H9 (cell line): ENCODE measurements around the gene DNAJC1. TPM values are rescaled to one million over a fixed set of nuclear protein-coding genes. Genes with fewer than 3 reads are reported as not detected.

Source experiments
- DNase-seq: peaks from one replicate; pipeline ENCODE4 v3.0.0-alpha.2; 2017
- H2AFZ ChIP-seq: one replicate; pipeline ENCODE4 v1.6.1; 2013; ENCODE audit warnings: mild to moderate bottlenecking, low read length, control low read depth, moderate library complexity
- H2AK5ac ChIP-seq: 2 replicates; pipeline ENCODE4 v1.6.1; 2013; ENCODE audit warnings: low read length, control low read depth, mixed read lengths; ENCODE audit not compliant: insufficient read length
- H2BK120ac ChIP-seq: one replicate; pipeline ENCODE4 v1.6.1; 2013; ENCODE audit warnings: low read depth, mild to moderate bottlenecking, low read length, control low read depth, inconsistent platforms; ENCODE audit not compliant: poor library complexity, severe bottlenecking
- H2BK12ac ChIP-seq: 2 replicates; pipeline ENCODE4 v1.6.1; 2013; ENCODE audit warnings: low read length, control low read depth, mixed read lengths, low read depth; ENCODE audit not compliant: insufficient read length
- H2BK15ac ChIP-seq: 2 replicates; pipeline ENCODE4 v1.6.1; 2013; ENCODE audit warnings: low read depth, low read length, control low read depth
- H2BK20ac ChIP-seq: one replicate; pipeline ENCODE4 v1.6.1; 2013; ENCODE audit warnings: low read depth, mild to moderate bottlenecking, low read length, control low read depth, inconsistent platforms; ENCODE audit not compliant: poor library complexity, severe bottlenecking
- H2BK5ac ChIP-seq: 2 replicates; pipeline ENCODE4 v1.6.1; 2013; ENCODE audit warnings: low read length, control low read depth, mixed read lengths; ENCODE audit not compliant: insufficient read length
- H3K14ac ChIP-seq: 2 replicates; pipeline ENCODE4 v1.6.1; 2013; ENCODE audit warnings: low read length, control low read depth; ENCODE audit not compliant: insufficient read depth
- H3K18ac ChIP-seq: 2 replicates; pipeline ENCODE4 v1.6.1; 2013; ENCODE audit warnings: low read depth, mild to moderate bottlenecking, mixed read lengths, low read length, control low read depth; ENCODE audit not compliant: insufficient read length
- H3K23ac ChIP-seq: 2 replicates; pipeline ENCODE4 v1.6.1; 2013; ENCODE audit warnings: low read length, control low read depth, mixed read lengths, low read depth; ENCODE audit not compliant: insufficient read length
- H3K23me2 ChIP-seq: 2 replicates; pipeline ENCODE4 v1.6.1; 2013; ENCODE audit warnings: low read depth, mild to moderate bottlenecking, mixed read lengths, low read length, control low read depth; ENCODE audit not compliant: insufficient read length, poor library complexity, severe bottlenecking
- H3K27ac ChIP-seq: 2 replicates; pipeline ENCODE4 v1.5.1; 2013; ENCODE audit warnings: low read length, control low read depth, mixed read lengths, low read depth; ENCODE audit not compliant: insufficient read length
- H3K27me3 ChIP-seq: 2 replicates; pipeline ENCODE4 v1.6.1; 2013; ENCODE audit warnings: low read length, control low read depth, inconsistent platforms; ENCODE audit not compliant: insufficient read depth
- H3K4ac ChIP-seq: 2 replicates; pipeline ENCODE4 v1.6.1; 2013; ENCODE audit warnings: low read depth, mild to moderate bottlenecking, control low read depth, inconsistent platforms, low read length, moderate library complexity
- H3K4me1 ChIP-seq: 2 replicates; pipeline ENCODE4 v1.6.1; 2013; ENCODE audit warnings: low read length, control low read depth, inconsistent platforms; ENCODE audit not compliant: insufficient read depth
- H3K4me2 ChIP-seq: 2 replicates; pipeline ENCODE4 v1.6.1; 2013; ENCODE audit warnings: low read length, control low read depth, mixed read lengths; ENCODE audit not compliant: insufficient read length, insufficient read depth
- H3K56ac ChIP-seq: 2 replicates; pipeline ENCODE4 v1.6.1; 2013; ENCODE audit warnings: low read depth, mild to moderate bottlenecking, mixed read lengths, low read length, control low read depth; ENCODE audit not compliant: insufficient read length
- H3K79me1 ChIP-seq: 2 replicates; pipeline ENCODE4 v1.6.1; 2013; ENCODE audit warnings: low read depth, mild to moderate bottlenecking, moderate library complexity, low read length, control low read depth, inconsistent platforms; ENCODE audit not compliant: insufficient read depth, poor library complexity, severe bottlenecking
- H3K79me2 ChIP-seq: 2 replicates; pipeline ENCODE4 v1.6.1; 2013; ENCODE audit warnings: low read length, control low read depth, inconsistent platforms; ENCODE audit not compliant: insufficient read depth
- H3K9ac ChIP-seq: 2 replicates; pipeline ENCODE4 v1.6.1; 2013; ENCODE audit warnings: low read length, control low read depth, mixed read lengths; ENCODE audit not compliant: insufficient read length; ENCODE audit errors: extremely low read depth
- H3K9me3 ChIP-seq: one replicate; pipeline ENCODE4 v1.6.1; 2013; ENCODE audit warnings: low read depth, low read length, inconsistent platforms; ENCODE audit not compliant: control insufficient read depth
- H3T11ph ChIP-seq: one replicate; pipeline ENCODE4 v1.6.1; 2013; ENCODE audit warnings: mild to moderate bottlenecking, low read length, control low read depth, inconsistent platforms
- H4K20me1 ChIP-seq: one replicate; pipeline ENCODE4 v1.6.1; 2013; ENCODE audit not compliant: control insufficient read depth, insufficient read length, insufficient read depth
- H4K5ac ChIP-seq: 2 replicates; pipeline ENCODE4 v1.6.1; 2013; ENCODE audit warnings: low read depth, mild to moderate bottlenecking, mixed read lengths, low read length, control low read depth; ENCODE audit not compliant: insufficient read length
- H4K8ac ChIP-seq: replicated peaks from 2 replicates; pipeline ENCODE4 v1.6.1; 2013; ENCODE audit warnings: low read length, control low read depth, mixed read lengths, low read depth; ENCODE audit not compliant: insufficient read length
- H4K91ac ChIP-seq: 2 replicates; pipeline ENCODE4 v1.6.1; 2013; ENCODE audit warnings: low read depth, mild to moderate bottlenecking, moderate library complexity, mixed read lengths, low read length, control low read depth; ENCODE audit not compliant: insufficient read length
- H3K27ac Mint-ChIP-seq, 3 experiments: 2 replicates in 2 of 3; 3 replicates in 1 of 3; pipeline ENCODE4 v1.8.0; 2020 to 2021; ENCODE audit warnings: mixed read lengths in 3 of 3, mild to moderate bottlenecking in 1 of 3, moderate library complexity in 1 of 3
- H3K27me3 Mint-ChIP-seq: 2 replicates; pipeline ENCODE4 v1.8.0; 2021; ENCODE audit warnings: low read depth, mild to moderate bottlenecking, moderate library complexity, mixed read lengths
- H3K36me3 Mint-ChIP-seq, 3 experiments: 2 replicates in 2 of 3; 3 replicates in 1 of 3; pipeline ENCODE4 v1.8.0; 2020 to 2021; ENCODE audit warnings: low read depth in 3 of 3, mixed read lengths in 3 of 3; ENCODE audit not compliant: insufficient read depth in 1 of 3
- H3K4me1 Mint-ChIP-seq, 2 experiments: 2 replicates each; pipeline ENCODE4 v1.8.0; 2020; ENCODE audit warnings: mixed read lengths in 2 of 2
- H3K4me3 Mint-ChIP-seq, 2 experiments: 2 replicates in 1 of 2; 3 replicates in 1 of 2; pipeline ENCODE4 v1.8.0; 2020 to 2021; ENCODE audit warnings: mild to moderate bottlenecking in 2 of 2, mixed read lengths in 2 of 2, moderate library complexity in 1 of 2
- H3K9me3 Mint-ChIP-seq, 2 experiments: 2 replicates in 1 of 2; 3 replicates in 1 of 2; pipeline ENCODE4 v1.8.0; 2020; ENCODE audit warnings: mild to moderate bottlenecking in 2 of 2, mixed read lengths in 2 of 2, moderate library complexity in 1 of 2
- WGBS: extraction: QIAGEN DNeasy Blood & Tissue Kit; methylation state at CpG from one replicate; pipeline ENCODE4 v1.1.7; 2013; ENCODE audit warnings: missing lambda C conversion rate, low lambda C conversion rate, mixed read lengths; ENCODE audit not compliant: insufficient read length; ENCODE audit errors: extremely low coverage; 5-methylcytosine and 5-hydroxymethylcytosine counted together
- total RNA-seq: library from RNA; stranded (reverse); gene quantifications from 2 replicates; pipeline ENCODE4 v1.2.1, GENCODE V29; 2021
- TF ChIP-seq, protein P1 (sequence below): fragments of 200-600 bp; sonication (generic); conservative IDR thresholded peaks from 3 replicates; pipeline ENCODE4 v1.8.0; 2021; ENCODE audit warnings: antibody characterized with exemption, mild to moderate bottlenecking

DNAJC1 gene
- total RNA-seq, 1 experiment from 2014 or later, result 11.2 TPM

DNA sequence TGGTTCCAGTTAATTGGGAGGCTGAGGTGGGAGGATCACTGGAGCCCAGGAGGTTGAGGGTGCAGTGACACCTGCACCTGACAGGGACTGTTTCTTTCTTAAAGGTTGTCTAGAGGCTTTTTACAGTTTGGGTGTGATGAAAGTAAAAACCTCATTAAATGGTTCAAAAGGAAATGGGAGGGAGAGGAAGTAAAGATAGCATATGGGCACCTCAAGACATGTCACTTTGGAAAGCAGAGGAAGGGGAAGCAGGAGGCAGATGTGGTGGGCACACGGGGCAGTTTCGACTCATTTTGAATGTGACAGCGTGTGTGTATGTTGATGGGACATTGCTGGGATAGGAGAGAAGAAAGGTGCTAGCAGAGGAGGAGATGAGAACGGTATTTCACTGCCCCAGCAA lies 266.4 kb downstream of the DNAJC1 start:
- H3T11ph ChIP-seq, result no peak overlapping the region
- DNase-seq, result no peak
- no peaks in the 10 kb centered on the region for H3K27me3 Mint-ChIP-seq
- no peaks in the 10 kb centered on the region for H3K9me3 ChIP-seq
- no peaks in the 10 kb centered on the region for H3K27me3 ChIP-seq
- H3K36me3 Mint-ChIP-seq, result peaks cover 35 to 68% (median 62%) of the 10 kb centered on the region in 3 experiments
- H2BK120ac ChIP-seq, result no peak overlapping the region
- no peaks in the 10 kb centered on the region for H4K20me1 ChIP-seq
- no peak overlapping the region for H3K4me3 Mint-ChIP-seq
- no peak overlapping the region for H2AFZ ChIP-seq
- H3K4me1 ChIP-seq, result peaks cover 2% of the 10 kb centered on the region; the same call in 1 of the 2 replicates
- no peak overlapping the region for H2BK5ac ChIP-seq
- H4K91ac ChIP-seq, result no peak overlapping the region
- H3K23ac ChIP-seq, result no peak overlapping the region
- peaks cover 3% of the 10 kb centered on the region for H3K79me1 ChIP-seq
- no peaks in the 10 kb centered on the region; a peak in 1 of 5 replicates for H3K9me3 Mint-ChIP-seq
- H4K5ac ChIP-seq, result no peak overlapping the region
- no peaks in the 10 kb centered on the region for H3K23me2 ChIP-seq
- no peaks in the 10 kb centered on the region for H3K79me2 ChIP-seq
- no peak overlapping the region for H3K27ac ChIP-seq
- TF ChIP-seq, protein P1, sequence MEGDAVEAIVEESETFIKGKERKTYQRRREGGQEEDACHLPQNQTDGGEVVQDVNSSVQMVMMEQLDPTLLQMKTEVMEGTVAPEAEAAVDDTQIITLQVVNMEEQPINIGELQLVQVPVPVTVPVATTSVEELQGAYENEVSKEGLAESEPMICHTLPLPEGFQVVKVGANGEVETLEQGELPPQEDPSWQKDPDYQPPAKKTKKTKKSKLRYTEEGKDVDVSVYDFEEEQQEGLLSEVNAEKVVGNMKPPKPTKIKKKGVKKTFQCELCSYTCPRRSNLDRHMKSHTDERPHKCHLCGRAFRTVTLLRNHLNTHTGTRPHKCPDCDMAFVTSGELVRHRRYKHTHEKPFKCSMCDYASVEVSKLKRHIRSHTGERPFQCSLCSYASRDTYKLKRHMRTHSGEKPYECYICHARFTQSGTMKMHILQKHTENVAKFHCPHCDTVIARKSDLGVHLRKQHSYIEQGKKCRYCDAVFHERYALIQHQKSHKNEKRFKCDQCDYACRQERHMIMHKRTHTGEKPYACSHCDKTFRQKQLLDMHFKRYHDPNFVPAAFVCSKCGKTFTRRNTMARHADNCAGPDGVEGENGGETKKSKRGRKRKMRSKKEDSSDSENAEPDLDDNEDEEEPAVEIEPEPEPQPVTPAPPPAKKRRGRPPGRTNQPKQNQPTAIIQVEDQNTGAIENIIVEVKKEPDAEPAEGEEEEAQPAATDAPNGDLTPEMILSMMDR, result no peak
- no peak overlapping the region for H3K4me2 ChIP-seq
- no peak overlapping the region for H2BK15ac ChIP-seq
- WGBS, result no CpG with 5 or more reads among the region's 4 CpGs
- H3K27ac Mint-ChIP-seq, result peak overlapping the region; percentile 24 to 59 (median 24); a peak in 5 of 7 replicates
- no peak overlapping the region for H2AK5ac ChIP-seq
- no peak overlapping the region for H3K56ac ChIP-seq
- H3K9ac ChIP-seq, result no peak overlapping the region
- no peak overlapping the region for H2BK20ac ChIP-seq
- no peak overlapping the region for H4K8ac ChIP-seq
- H3K4me1 Mint-ChIP-seq, result peaks cover 10 to 30% of the 10 kb centered on the region in 2 experiments
- no peak overlapping the region for H2BK12ac ChIP-seq
- H3K18ac ChIP-seq, result no peak overlapping the region
- no peak overlapping the region for H3K14ac ChIP-seq
- no peak overlapping the region for H3K4ac ChIP-seq
